Activated gamma-delta T cell (primary cell): Measurements from ENCODE around the gene BCAP31.
"Not testable (repeated sequence)": the region's sequence is repeated elsewhere in the genome, so short reads cannot be mapped to it uniquely, and the experiment has no call there.

Experiments used
- DNase-seq: peaks from one replicate; lab custom pipeline; 2025; lab: John Stamatoyannopoulos, UW

Gene BCAP31

GRCh38 chrX:153694687-153695270 lies 29.4 kb downstream of the BCAP31 start:
- DNase-seq: no peak

- DNase-seq: not testable (repeated sequence)
These were observed 29.9 kb downstream of the BCAP31 start for GRCh38 chrX:153694256-153694655.

GRCh38 chrX:153693216-153694086 lies 30.7 kb downstream of the BCAP31 start:
- DNase-seq: no peak

GRCh38 chrX:153692611-153693156 lies 31.5 kb downstream of the BCAP31 start:
- DNase-seq: no peak

- DNase-seq: no peak
These were observed 32.2 kb downstream of the BCAP31 start for GRCh38 chrX:153692003-153692402.

GRCh38 chrX:153691032-153691827 lies 33.0 kb downstream of the BCAP31 start:
- not testable (repeated sequence) for DNase-seq

GRCh38 chrX:153690466-153690865 lies 33.7 kb downstream of the BCAP31 start:
- no peak for DNase-seq

GRCh38 chrX:153689654-153690465 lies 34.3 kb downstream of the BCAP31 start:
- DNase-seq: no peak

GRCh38 chrX:153688911-153689590 lies 35.1 kb downstream of the BCAP31 start:
- no peak for DNase-seq

GRCh38 chrX:153688506-153688905 lies 35.7 kb downstream of the BCAP31 start:
- DNase-seq: no peak

- no peak for DNase-seq
These were observed 36.1 kb downstream of the BCAP31 start for GRCh38 chrX:153688071-153688470.

GRCh38 chrX:153687121-153688039 lies 36.8 kb downstream of the BCAP31 start, which contains the start of gene SLC6A8:
TSS of gene SLC6A8 (plus strand) at chrX:153687926. CDS start at chrX:153688575, 649 bp downstream.
- DNase-seq: no peak

- DNase-seq: no peak
These were observed 37.5 kb downstream of the BCAP31 start for GRCh38 chrX:153686711-153687110.

- no peak for DNase-seq
These were observed 38.2 kb downstream of the BCAP31 start for GRCh38 chrX:153685751-153686696.

GRCh38 chrX:153685156-153685536 lies 39.0 kb downstream of the BCAP31 start:
- no peak for DNase-seq

GRCh38 chrX:153684467-153685155 lies 39.6 kb downstream of the BCAP31 start:
- DNase-seq: no peak

GRCh38 chrX:153683486-153683885 lies 40.7 kb downstream of the BCAP31 start:
- not testable (repeated sequence) for DNase-seq

GRCh38 chrX:153681175-153681574 lies 43.0 kb downstream of the BCAP31 start:
- no peak for DNase-seq
